CD14-positive monocyte (primary cell): ENCODE data around the gene TMPRSS2. TPM values are rescaled to one million over a fixed set of nuclear protein-coding genes. Genes with fewer than 3 reads are reported as not detected.

Source experiments
- DNase-seq, 3 donors: peaks; one replicate each; pipeline ENCODE4 v3.0.0-alpha.2; 2011 to 2022
- H2AFZ ChIP-seq: 2 replicates; pipeline ENCODE4 v1.6.0; 2012; ENCODE audit warnings: mild to moderate bottlenecking, low read depth, low read length, inconsistent platforms; ENCODE audit not compliant: insufficient read depth, poor library complexity, severe bottlenecking
- H3K27ac ChIP-seq, 2 donors: 1 replicate in 1 of 2; 2 replicates in 1 of 2; pipeline ENCODE4 v1.5.1; 2012 to 2013; ENCODE audit warnings: low read length in 2 of 2, control low read depth in 1 of 2, inconsistent platforms in 1 of 2, low read depth in 1 of 2, mild to moderate bottlenecking in 1 of 2
- H3K27me3 ChIP-seq, 2 donors: one replicate each; pipeline versions ENCODE4 v1.6.0 to v1.6.1; 2011 to 2013; ENCODE audit warnings: low read length in 2 of 2; ENCODE audit not compliant: control insufficient read depth in 2 of 2, insufficient read depth in 2 of 2
- H3K36me3 ChIP-seq, 2 donors: replicated peaks in 1 of 2; 1 replicate in 1 of 2; 2 replicates in 1 of 2; pipeline versions ENCODE4 v1.5.1 to v1.6.1; 2012 to 2013; ENCODE audit warnings: low read length in 2 of 2, control low read depth in 1 of 2, inconsistent platforms in 1 of 2, mild to moderate bottlenecking in 1 of 2; ENCODE audit not compliant: insufficient read depth in 2 of 2, control insufficient read depth in 1 of 2
- H3K4me1 ChIP-seq, 2 donors: 1 replicate in 1 of 2; 2 replicates in 1 of 2; pipeline versions ENCODE4 v1.5.1 to v1.6.1; 2012 to 2013; ENCODE audit warnings: low read length in 2 of 2, control low read depth in 1 of 2, inconsistent platforms in 1 of 2, mild to moderate bottlenecking in 1 of 2, moderate library complexity in 1 of 2; ENCODE audit not compliant: insufficient read depth in 2 of 2, control insufficient read depth in 1 of 2
- H3K4me2 ChIP-seq: replicated peaks from 2 replicates; pipeline ENCODE3; 2012; ENCODE audit warnings: low read length, moderate library complexity, mild to moderate bottlenecking; ENCODE audit not compliant: poor library complexity, severe bottlenecking; ENCODE audit errors: extremely low read depth
- H3K4me3 ChIP-seq, 3 experiments: fragments of 200-600 bp in 1 of 3; sonication (generic) in 1 of 3; replicated peaks in 1 of 3; 1 replicate in 2 of 3; 2 replicates in 1 of 3; pipeline ENCODE4 v1.5.1; 2011 to 2013; ENCODE audit warnings: low read length in 3 of 3, mild to moderate bottlenecking in 3 of 3, control low read depth in 2 of 3, low read depth in 2 of 3, inconsistent platforms in 1 of 3, moderate library complexity in 1 of 3
- H3K79me2 ChIP-seq: 2 replicates; pipeline ENCODE4 v1.6.0; 2012; ENCODE audit warnings: mild to moderate bottlenecking, control low read depth, inconsistent platforms, low read length, moderate library complexity; ENCODE audit not compliant: insufficient read depth
- H3K9ac ChIP-seq: 2 replicates; pipeline ENCODE4 v1.6.0; 2017; ENCODE audit warnings: low read length, mild to moderate bottlenecking; ENCODE audit not compliant: insufficient read depth, poor library complexity, severe bottlenecking
- H3K9me3 ChIP-seq, 2 donors: replicated peaks in 1 of 2; 1 replicate in 1 of 2; 2 replicates in 1 of 2; pipeline versions ENCODE4 v1.5.1 to v1.6.1; 2012 to 2013; ENCODE audit warnings: low read length in 2 of 2, control low read depth in 1 of 2; ENCODE audit not compliant: control insufficient read depth in 1 of 2, insufficient read depth in 1 of 2
- H4K20me1 ChIP-seq: 2 replicates; pipeline ENCODE4 v1.6.0; 2012; ENCODE audit warnings: mild to moderate bottlenecking, low read length, control low read depth, moderate library complexity; ENCODE audit not compliant: insufficient read depth
- H3K27ac Mint-ChIP-seq, 7 donors: one replicate each; pipeline ENCODE4 v1.8.0; 2020; ENCODE audit warnings: mild to moderate bottlenecking in 7 of 7, mixed read lengths in 7 of 7, moderate library complexity in 6 of 7, inconsistent platforms in 2 of 7
- H3K27me3 Mint-ChIP-seq, 3 donors: one replicate each; pipeline ENCODE4 v1.8.0; 2021 to 2022; ENCODE audit warnings: low read depth in 3 of 3, mild to moderate bottlenecking in 3 of 3, mixed read lengths in 3 of 3, moderate library complexity in 3 of 3, inconsistent platforms in 1 of 3
- H3K36me3 Mint-ChIP-seq, 2 donors: one replicate each; pipeline ENCODE4 v1.8.0; 2020; ENCODE audit warnings: mixed read lengths in 2 of 2, inconsistent platforms in 1 of 2, mild to moderate bottlenecking in 1 of 2
- H3K4me1 Mint-ChIP-seq: one replicate; pipeline ENCODE4 v1.8.0; 2020; ENCODE audit warnings: mild to moderate bottlenecking, mixed read lengths
- H3K4me3 Mint-ChIP-seq, 2 donors: one replicate each; pipeline ENCODE4 v1.8.0; 2020; ENCODE audit warnings: mild to moderate bottlenecking in 2 of 2, mixed read lengths in 2 of 2, moderate library complexity in 1 of 2
- H3K9me3 Mint-ChIP-seq, 7 donors: one replicate each; pipeline ENCODE4 v1.8.0; 2020 to 2022; ENCODE audit warnings: mixed read lengths in 7 of 7, mild to moderate bottlenecking in 6 of 7, moderate library complexity in 6 of 7, inconsistent platforms in 2 of 7
- WGBS: methylation state at CpG from one replicate; pipeline ENCODE4 v1.1.5; 2013; ENCODE audit warnings: missing lambda C conversion rate; ENCODE audit not compliant: insufficient coverage; 5-methylcytosine and 5-hydroxymethylcytosine counted together
- intact Hi-C, 2 donors: fragments of 100-400 bp; cut with micrococcal nuclease; formaldehyde crosslinking; loops; one replicate each; pipeline versions ENCODE4 v1.15.0 to v1.15.1; 2023
- polyA plus RNA-seq, 3 donors: library from polyadenylated mRNA; depleted of rRNA in 1 of 3; unstranded in 2 of 3; stranded (reverse) in 1 of 3; fragments of 300-500 nt in 2 of 3; fragments of >200 nt in 1 of 3; fragmentation: Illumina TruSeq in 2 of 3; gene quantifications; 1 replicate in 2 of 3; 2 replicates in 1 of 3; pipeline ENCODE4 v1.2.3, GENCODE V29; 2012 to 2021
- TF ChIP-seq, protein P1 (sequence below): fragments of 200-600 bp; IDR thresholded peaks from one replicate; pipeline ENCODE4 v1.8.0; 2022; ENCODE audit warnings: antibody characterized with exemption, mild to moderate bottlenecking

The TMPRSS2 gene
- polyA plus RNA-seq, 3 donors = not detected

DNA sequence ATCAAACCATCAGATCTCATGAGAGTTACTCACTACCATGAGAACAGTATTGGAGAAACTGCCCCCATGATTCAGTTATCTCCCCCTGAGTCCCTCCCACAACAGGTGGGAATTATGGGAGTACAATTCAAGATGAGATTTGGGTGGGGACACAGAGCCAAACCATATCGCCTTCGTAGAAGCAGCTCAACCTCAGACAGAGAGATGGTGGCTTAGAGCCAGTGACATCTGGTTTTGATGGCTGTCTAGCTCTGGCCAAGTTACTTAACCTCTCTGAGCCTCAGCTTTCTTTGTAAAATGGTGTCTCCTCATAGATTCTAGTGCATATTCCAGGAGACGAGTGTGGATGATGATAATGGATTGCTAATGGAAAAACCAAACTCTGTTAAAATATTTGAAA is 54.8 kb downstream of the TMPRSS2 start:
- no peak for DNase-seq
- Mint-ChIP-seq H3K4me3 (no peak overlapping the region), H3K4me1 (no peaks in the 10 kb centered on the region), H3K9me3 (no peaks in the 10 kb centered on the region), H3K27me3 (peaks cover 0 to under 1% (median 0%) of the 10 kb centered on the region in 3 donors), H3K36me3 (peaks cover 90 to 94% of the 10 kb centered on the region in 2 donors), H3K27ac (peak overlapping the region in 1 of 7 donors; percentile 32)
- H3K9ac ChIP-seq = no peak overlapping the region
- H3K4me1 ChIP-seq = no peaks in the 10 kb centered on the region
- 100% methylated on average over 2 of the region's 3 CpGs for WGBS
- H3K27ac ChIP-seq = no peak overlapping the region
- peaks cover 4% of the 10 kb centered on the region for H4K20me1 ChIP-seq
- no peaks in the 10 kb centered on the region for H3K9me3 ChIP-seq
- no peak overlapping the region for H3K4me2 ChIP-seq
- no peaks in the 10 kb centered on the region for H3K79me2 ChIP-seq
- no peak overlapping the region for H2AFZ ChIP-seq
- no peak overlapping the region for H3K4me3 ChIP-seq
- TF ChIP-seq, protein P1, sequence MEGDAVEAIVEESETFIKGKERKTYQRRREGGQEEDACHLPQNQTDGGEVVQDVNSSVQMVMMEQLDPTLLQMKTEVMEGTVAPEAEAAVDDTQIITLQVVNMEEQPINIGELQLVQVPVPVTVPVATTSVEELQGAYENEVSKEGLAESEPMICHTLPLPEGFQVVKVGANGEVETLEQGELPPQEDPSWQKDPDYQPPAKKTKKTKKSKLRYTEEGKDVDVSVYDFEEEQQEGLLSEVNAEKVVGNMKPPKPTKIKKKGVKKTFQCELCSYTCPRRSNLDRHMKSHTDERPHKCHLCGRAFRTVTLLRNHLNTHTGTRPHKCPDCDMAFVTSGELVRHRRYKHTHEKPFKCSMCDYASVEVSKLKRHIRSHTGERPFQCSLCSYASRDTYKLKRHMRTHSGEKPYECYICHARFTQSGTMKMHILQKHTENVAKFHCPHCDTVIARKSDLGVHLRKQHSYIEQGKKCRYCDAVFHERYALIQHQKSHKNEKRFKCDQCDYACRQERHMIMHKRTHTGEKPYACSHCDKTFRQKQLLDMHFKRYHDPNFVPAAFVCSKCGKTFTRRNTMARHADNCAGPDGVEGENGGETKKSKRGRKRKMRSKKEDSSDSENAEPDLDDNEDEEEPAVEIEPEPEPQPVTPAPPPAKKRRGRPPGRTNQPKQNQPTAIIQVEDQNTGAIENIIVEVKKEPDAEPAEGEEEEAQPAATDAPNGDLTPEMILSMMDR = no peak
- intact Hi-C loops = no loop called here
- H3K27me3 ChIP-seq = no peaks in the 10 kb centered on the region
- peaks cover 60 to 96% of the 10 kb centered on the region in 2 donors for H3K36me3 ChIP-seq

DNA sequence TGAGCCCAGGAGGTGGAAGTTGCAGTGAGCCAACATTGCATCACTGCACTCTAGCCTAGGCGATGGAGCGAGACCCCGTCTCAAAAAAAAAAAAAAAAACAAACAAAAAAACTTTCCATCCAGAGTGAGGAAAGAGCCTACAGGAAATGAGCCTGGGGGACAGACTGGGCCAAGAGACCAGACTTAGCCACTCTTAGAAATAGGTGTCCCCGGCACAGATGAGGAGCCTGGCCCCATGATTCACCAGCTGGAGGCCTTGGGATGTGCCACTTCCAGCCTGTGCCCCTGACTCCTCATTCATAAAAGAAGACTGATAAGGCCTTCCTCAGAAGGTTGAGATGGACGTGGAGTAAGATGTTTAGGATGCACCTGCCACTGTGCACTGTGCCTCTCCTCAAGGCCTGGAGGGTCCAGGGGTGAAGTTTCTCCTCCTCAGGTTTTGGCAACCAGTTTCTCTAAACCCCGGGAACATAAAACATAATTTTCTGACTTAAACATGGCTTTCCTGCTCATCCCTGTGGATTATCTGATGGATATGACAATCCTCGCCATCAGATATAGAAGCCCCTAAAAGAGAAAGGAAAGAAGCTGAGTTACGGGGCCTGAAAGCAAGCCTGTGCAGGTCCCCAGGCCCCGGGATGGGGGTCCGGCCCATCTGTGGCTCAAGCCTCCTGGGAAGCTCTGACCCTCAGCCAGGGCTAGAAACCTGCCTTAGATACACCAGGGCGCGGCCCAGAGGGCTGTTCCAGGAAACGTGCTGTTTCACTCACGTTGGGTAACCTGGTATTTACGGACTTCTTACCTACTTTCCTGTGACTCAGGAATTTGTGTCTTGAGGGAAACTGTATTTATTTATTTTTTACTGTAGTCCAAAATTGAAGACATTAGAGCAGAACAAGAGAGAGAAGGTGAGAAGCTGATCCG is 55.9 kb downstream of the TMPRSS2 start:
- peak overlapping the region in 2 of 7 donors; percentile 12 to 48 for H3K27ac Mint-ChIP-seq
- WGBS = 95% methylated on average over 6 of the region's 16 CpGs
- Histone ChIP-seq H3K4me1 (no peaks in the 10 kb centered on the region), H3K4me3 (no peak overlapping the region), H2AFZ (no peak overlapping the region), H3K27ac (no peak overlapping the region), H3K9ac (no peak overlapping the region), H3K4me2 (no peak overlapping the region), H4K20me1 (peaks cover 3% of the 10 kb centered on the region), H3K79me2 (no peaks in the 10 kb centered on the region), H3K27me3 (no peaks in the 10 kb centered on the region), H3K36me3 (peaks cover 60 to 96% of the 10 kb centered on the region in 2 donors), H3K9me3 (no peaks in the 10 kb centered on the region)
- H3K36me3 Mint-ChIP-seq = peaks cover 90 to 95% of the 10 kb centered on the region in 2 donors
- no peak for DNase-seq
- H3K4me3 Mint-ChIP-seq = no peak overlapping the region
- no peaks in the 10 kb centered on the region for H3K4me1 Mint-ChIP-seq
- H3K27me3 Mint-ChIP-seq = no peaks in the 10 kb centered on the region
- TF ChIP-seq, protein P1 = no peak
- intact Hi-C loops = no loop called here
- peaks cover 0 to 3% (median 0%) of the 10 kb centered on the region in 7 donors for H3K9me3 Mint-ChIP-seq
